ENCODE measurements around the gene PRKCE.

PRKCE gene

GRCh38 chr2:45763255-45763654 lies 111.8 kb downstream of the PRKCE start:
- DNase-seq = no peak

- no peak for DNase-seq
These were observed 112.3 kb downstream of the PRKCE start for GRCh38 chr2:45763797-45764196.

- no peak for DNase-seq
These were observed 113.7 kb downstream of the PRKCE start for GRCh38 chr2:45765007-45765727.

GRCh38 chr2:45765728-45766254 lies 114.3 kb downstream of the PRKCE start:
- DNase-seq = no peak

- DNase-seq = no peak
These were observed 116.7 kb downstream of the PRKCE start for GRCh38 chr2:45768208-45768607.

GRCh38 chr2:45769056-45769455 lies 117.6 kb downstream of the PRKCE start:
- no peak for DNase-seq

GRCh38 chr2:45769854-45770576 lies 118.5 kb downstream of the PRKCE start:
- no peak for DNase-seq

GRCh38 chr2:45770811-45771210 lies 119.3 kb downstream of the PRKCE start:
- DNase-seq = no peak

- DNase-seq = peak; percentile 26
These were observed 119.8 kb downstream of the PRKCE start for GRCh38 chr2:45771261-45771660.

GRCh38 chr2:45772038-45772437 lies 120.6 kb downstream of the PRKCE start:
- no peak for DNase-seq

- DNase-seq = no peak
These were observed 122.4 kb downstream of the PRKCE start for GRCh38 chr2:45773909-45774308.

- DNase-seq = no peak
These were observed 123.3 kb downstream of the PRKCE start for GRCh38 chr2:45774688-45775244.

GRCh38 chr2:45776160-45776955 lies 124.9 kb downstream of the PRKCE start:
- DNase-seq = no peak

- no peak for DNase-seq
These were observed 126.7 kb downstream of the PRKCE start for GRCh38 chr2:45777996-45778719.

GRCh38 chr2:45778720-45779171 lies 127.3 kb downstream of the PRKCE start:
- DNase-seq = peak; percentile 82

GRCh38 chr2:45780541-45781463 lies 129.3 kb downstream of the PRKCE start:
- DNase-seq = no peak

GRCh38 chr2:45781464-45781811 lies 130.0 kb downstream of the PRKCE start:
- no peak for DNase-seq

GRCh38 chr2:45782436-45782835 lies 131.0 kb downstream of the PRKCE start:
- no peak for DNase-seq

- DNase-seq = no peak
These were observed 131.5 kb downstream of the PRKCE start for GRCh38 chr2:45782986-45783385.

GRCh38 chr2:45786030-45786835 lies 134.8 kb downstream of the PRKCE start:
- DNase-seq = no peak
